K562 (cell line): Measurements from ENCODE around the gene ZNF701. TPM values are rescaled to one million over a fixed set of nuclear protein-coding genes. Genes with fewer than 3 reads are reported as not detected.

Source experiments
- CBX8 ChIP-seq: fragments of 200-600 bp; sonication (generic); IDR thresholded peaks from 2 replicates; pipeline ENCODE4 v1.6.1; 2012; ENCODE audit warnings: borderline replicate concordance, mixed run types, low read depth, mild to moderate bottlenecking, moderate library complexity, mixed read lengths, low read length, control low read depth, inconsistent platforms; ENCODE audit not compliant: poor library complexity, severe bottlenecking; ENCODE audit errors: extremely low read depth
- CHD2 ChIP-seq: IDR thresholded peaks from 2 replicates; pipeline ENCODE4 v1.6.1; 2011; ENCODE audit warnings: low read depth, low read length
- ETS2 ChIP-seq: IDR thresholded peaks from 2 replicates; pipeline ENCODE4 v1.6.1; 2016; ENCODE audit warnings: borderline replicate concordance, missing genetic modification characterization, mild to moderate bottlenecking, moderate library complexity, missing compliant biosample characterization; ENCODE audit not compliant: poor library complexity, severe bottlenecking
- GTF2F1 ChIP-seq: IDR thresholded peaks from 2 replicates; pipeline ENCODE4 v1.6.1; 2011; ENCODE audit warnings: low read depth, low read length, improper control_type of control experiment
- MTA3 ChIP-seq: fragments of 450-650 bp; formaldehyde crosslinking; IDR thresholded peaks from 2 replicates; pipeline ENCODE4 v1.6.1; 2017; ENCODE audit warnings: mild to moderate bottlenecking, borderline replicate concordance
- NR4A1 ChIP-seq, 2 experiments: fragments of 250-450 bp in 1 of 2; fragments of 450-650 bp in 1 of 2; sonication (Bioruptor Pico) in 1 of 2; IDR thresholded peaks; 2 replicates each; pipeline versions ENCODE4 v1.4.0 to v1.6.1; 2016 to 2020; ENCODE audit warnings: mild to moderate bottlenecking in 2 of 2, missing compliant biosample characterization in 1 of 2, missing genetic modification characterization in 1 of 2, moderate library complexity in 1 of 2
- PURB ChIP-seq: sonication (generic); formaldehyde crosslinking; IDR thresholded peaks from 2 replicates; pipeline ENCODE4 v1.9.0; 2021; ENCODE audit warnings: low read depth, mild to moderate bottlenecking, missing genetic modification reagents
- RBFOX2 ChIP-seq: fragments of 200-400 bp; formaldehyde crosslinking; IDR thresholded peaks from 2 replicates; pipeline ENCODE4 v1.6.1; 2017; ENCODE audit warnings: low read depth, mild to moderate bottlenecking, low read length, moderate library complexity
- RBM34 ChIP-seq: fragments of 200-400 bp; formaldehyde crosslinking; IDR thresholded peaks from 2 replicates; pipeline ENCODE4 v1.6.1; 2018; ENCODE audit warnings: low read length, borderline replicate concordance; ENCODE audit not compliant: insufficient read depth
- RNF219 ChIP-seq: fragments of 250-450 bp; sonication (Bioruptor Pico); IDR thresholded peaks from 2 replicates; pipeline ENCODE4 v1.5.0; 2022; ENCODE audit warnings: mild to moderate bottlenecking
- RUNX1 ChIP-seq: sonication (generic); IDR thresholded peaks from 2 replicates; pipeline ENCODE4 v1.6.1; 2016; ENCODE audit warnings: antibody characterized with exemption, low read depth
- SPI1 ChIP-seq: IDR thresholded peaks from 2 replicates; pipeline ENCODE4 v1.6.1; 2011; ENCODE audit warnings: low read depth, low read length, control low read depth, borderline replicate concordance
- TSC22D4 ChIP-seq: fragments of 450-650 bp; IDR thresholded peaks from 2 replicates; pipeline ENCODE4 v1.6.1; 2016; ENCODE audit warnings: missing genetic modification characterization, missing biosample characterization, control low read depth
- WHSC1 ChIP-seq: IDR thresholded peaks from one replicate; pipeline ENCODE4 v1.6.1; 2012; ENCODE audit warnings: low read length, control low read depth, inconsistent platforms
- XRCC4 ChIP-seq: IDR thresholded peaks from one replicate; pipeline ENCODE4 v1.6.1; 2011; ENCODE audit not compliant: insufficient read depth, insufficient read length; ENCODE audit errors: extremely low read depth
- ZNF224 ChIP-seq: sonication (generic); formaldehyde crosslinking; IDR thresholded peaks from 2 replicates; pipeline ENCODE4 v1.8.0; 2022; ENCODE audit warnings: mild to moderate bottlenecking, missing genetic modification reagents
- ZNF232 ChIP-seq: sonication (generic); formaldehyde crosslinking; IDR thresholded peaks from 2 replicates; pipeline ENCODE4 v1.8.0; 2022; ENCODE audit warnings: mild to moderate bottlenecking, missing genetic modification reagents
- ZNF316 ChIP-seq: fragments of 450-650 bp; IDR thresholded peaks from 2 replicates; pipeline ENCODE4 v1.6.1; 2016
- ZNF592 ChIP-seq: fragments of 450-650 bp; IDR thresholded peaks from 2 replicates; pipeline ENCODE4 v1.6.1; 2017; ENCODE audit warnings: antibody characterized with exemption, mild to moderate bottlenecking
- polyA plus RNA-seq, 8 experiments: library from polyadenylated mRNA; depleted of rRNA in 4 of 8; stranded (reverse) in 5 of 8; unstranded in 3 of 8; fragments of >200 nt; fragmentation: Nextera tagmentation in 2 of 8; fragmentation: Illumina TruSeq in 1 of 8; extraction: Ambion mirVana in 2 of 8; extraction: Trizol in 1 of 8; gene quantifications; 2 replicates each; pipeline versions ENCODE4 v1.2.1 to v1.2.3, GENCODE V29; 2011 to 2014; ENCODE audit warnings: inconsistent platforms in 1 of 8, missing spikeins in 1 of 8
- total RNA-seq, 7 experiments: library from RNA; depleted of rRNA in 6 of 7; stranded (reverse); fragments of >200 nt in 6 of 7; fragmentation: Illumina TruSeq in 2 of 7; extraction: Trizol in 2 of 7; gene quantifications; 2 replicates each; pipeline versions ENCODE4 v1.2.1 to v1.2.3, GENCODE V29; 2011 to 2021; ENCODE audit warnings: low replicate concordance in 1 of 7

The ZNF701 gene
- total and polyA plus RNA-seq, 9 of the 15 experiments (the other 6 are each of a cell fraction or from before 2014, with no cell fraction given): 5.3 to 15.9 (median 10.1) TPM

- no peak for TF ChIP-seq ZNF592
- no peak for TF ChIP-seq PURB (CRISPR knock-in tag)
- no peak for TF ChIP-seq ZNF224
- TF ChIP-seq CHD2: peak; percentile 33; the same call in 1 of the 2 replicates
- TF ChIP-seq ZNF316: no peak
- no peak for TF ChIP-seq RNF219 (CRISPR knock-in tag)
- no peak for TF ChIP-seq ZNF232 (CRISPR knock-in tag)
- TF ChIP-seq XRCC4: no peak
- TF ChIP-seq RBM34: no peak
- no peak for TF ChIP-seq SPI1
- TF ChIP-seq RBFOX2: peak; percentile 80
- TF ChIP-seq GTF2F1: no peak
- TF ChIP-seq NR4A1 (CRISPR knock-in tag; IDR thresholded peaks at IDR 0.05): no peak
- TF ChIP-seq NR4A1 (tag; IDR thresholded peaks at IDR 0.05): no peak
- no peak for TF ChIP-seq CBX8
- no peak for TF ChIP-seq TSC22D4 (tag)
- peak; percentile 61; the same call in 1 of the 2 replicates for TF ChIP-seq MTA3
- no peak for TF ChIP-seq ETS2 (tag)
- TF ChIP-seq RUNX1: no peak
- TF ChIP-seq WHSC1: no peak
Observed at GRCh38 chr19:52570000-52570861, at the start of gene ZNF701 (continued).
